ENCODE measurements around the gene HAUS8.

Gene HAUS8

DNA sequence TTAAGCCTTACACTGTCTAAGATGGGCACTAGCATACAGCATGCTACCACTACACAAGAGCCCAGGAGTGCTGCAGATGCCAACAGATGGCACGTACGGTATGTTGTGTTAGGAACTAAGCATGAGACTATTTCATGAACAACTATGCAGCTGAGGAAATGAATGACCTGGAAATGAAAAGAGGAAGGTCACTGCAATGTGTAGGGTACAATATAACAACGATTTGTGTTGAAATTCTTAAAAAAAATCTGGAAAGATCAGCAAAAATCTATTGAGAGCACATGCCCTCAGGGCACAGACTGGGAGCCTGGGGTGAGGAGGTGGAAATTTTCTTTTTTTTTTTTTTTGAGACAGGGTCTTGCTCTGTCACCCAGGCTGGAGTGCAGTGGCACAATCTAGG lies 14.4 kb downstream of the HAUS8 start:
- TF ChIP-seq TAF1 (IDR thresholded peaks at IDR 0.05; ENCODE audit: borderline replicate concordance, insufficient read depth, low read length) (no peak), SIN3A (IDR thresholded peaks at IDR 0.05; ENCODE audit: borderline replicate concordance, insufficient read depth, low read length) (no peak), POLR2AphosphoS5 (IDR thresholded peaks at IDR 0.05; ENCODE audit: low read depth, low read length) (no peak), FOXP2 (optimal IDR thresholded peaks at IDR 0.05; ENCODE audit: borderline replicate concordance, extremely low read depth, extremely low read length, insufficient read depth) (no peak)
- TF ChIP-seq, protein P1, sequence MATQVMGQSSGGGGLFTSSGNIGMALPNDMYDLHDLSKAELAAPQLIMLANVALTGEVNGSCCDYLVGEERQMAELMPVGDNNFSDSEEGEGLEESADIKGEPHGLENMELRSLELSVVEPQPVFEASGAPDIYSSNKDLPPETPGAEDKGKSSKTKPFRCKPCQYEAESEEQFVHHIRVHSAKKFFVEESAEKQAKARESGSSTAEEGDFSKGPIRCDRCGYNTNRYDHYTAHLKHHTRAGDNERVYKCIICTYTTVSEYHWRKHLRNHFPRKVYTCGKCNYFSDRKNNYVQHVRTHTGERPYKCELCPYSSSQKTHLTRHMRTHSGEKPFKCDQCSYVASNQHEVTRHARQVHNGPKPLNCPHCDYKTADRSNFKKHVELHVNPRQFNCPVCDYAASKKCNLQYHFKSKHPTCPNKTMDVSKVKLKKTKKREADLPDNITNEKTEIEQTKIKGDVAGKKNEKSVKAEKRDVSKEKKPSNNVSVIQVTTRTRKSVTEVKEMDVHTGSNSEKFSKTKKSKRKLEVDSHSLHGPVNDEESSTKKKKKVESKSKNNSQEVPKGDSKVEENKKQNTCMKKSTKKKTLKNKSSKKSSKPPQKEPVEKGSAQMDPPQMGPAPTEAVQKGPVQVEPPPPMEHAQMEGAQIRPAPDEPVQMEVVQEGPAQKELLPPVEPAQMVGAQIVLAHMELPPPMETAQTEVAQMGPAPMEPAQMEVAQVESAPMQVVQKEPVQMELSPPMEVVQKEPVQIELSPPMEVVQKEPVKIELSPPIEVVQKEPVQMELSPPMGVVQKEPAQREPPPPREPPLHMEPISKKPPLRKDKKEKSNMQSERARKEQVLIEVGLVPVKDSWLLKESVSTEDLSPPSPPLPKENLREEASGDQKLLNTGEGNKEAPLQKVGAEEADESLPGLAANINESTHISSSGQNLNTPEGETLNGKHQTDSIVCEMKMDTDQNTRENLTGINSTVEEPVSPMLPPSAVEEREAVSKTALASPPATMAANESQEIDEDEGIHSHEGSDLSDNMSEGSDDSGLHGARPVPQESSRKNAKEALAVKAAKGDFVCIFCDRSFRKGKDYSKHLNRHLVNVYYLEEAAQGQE (IDR thresholded peaks at IDR 0.05; ENCODE audit: insufficient read depth in 1 of 2, low read depth in 2 of 2, low read length in 2 of 2) = no peak

DNA sequence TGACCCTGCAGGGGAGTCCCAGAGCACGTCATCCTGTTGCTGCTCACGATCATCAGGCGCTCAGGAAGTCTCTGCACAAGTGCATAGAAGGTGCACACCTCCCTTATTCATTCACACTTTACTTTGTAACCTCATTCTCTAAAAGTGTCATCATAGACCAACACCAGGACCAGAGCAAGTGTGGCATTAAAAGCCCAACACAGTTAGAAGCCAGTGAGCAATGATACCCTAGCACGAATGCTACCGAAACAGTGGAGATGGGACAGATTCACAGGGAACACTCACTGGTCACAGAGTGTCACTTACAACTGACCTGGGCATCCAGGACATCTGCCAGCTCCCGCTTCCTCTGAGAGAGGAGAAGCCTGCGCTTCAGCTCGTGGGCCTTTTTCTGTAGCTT lies 17.0 kb downstream of the HAUS8 start:
- TF ChIP-seq SIN3A (IDR thresholded peaks at IDR 0.05; ENCODE audit: borderline replicate concordance, insufficient read depth, low read length) (no peak), TAF1 (IDR thresholded peaks at IDR 0.05; ENCODE audit: borderline replicate concordance, insufficient read depth, low read length) (no peak), FOXP2 (optimal IDR thresholded peaks at IDR 0.05; ENCODE audit: borderline replicate concordance, extremely low read depth, extremely low read length, insufficient read depth) (no peak), POLR2AphosphoS5 (IDR thresholded peaks at IDR 0.05; ENCODE audit: low read depth, low read length) (no peak)
- TF ChIP-seq, protein P1 (IDR thresholded peaks at IDR 0.05; ENCODE audit: insufficient read depth in 1 of 2, low read depth in 2 of 2, low read length in 2 of 2) = no peak

DNA sequence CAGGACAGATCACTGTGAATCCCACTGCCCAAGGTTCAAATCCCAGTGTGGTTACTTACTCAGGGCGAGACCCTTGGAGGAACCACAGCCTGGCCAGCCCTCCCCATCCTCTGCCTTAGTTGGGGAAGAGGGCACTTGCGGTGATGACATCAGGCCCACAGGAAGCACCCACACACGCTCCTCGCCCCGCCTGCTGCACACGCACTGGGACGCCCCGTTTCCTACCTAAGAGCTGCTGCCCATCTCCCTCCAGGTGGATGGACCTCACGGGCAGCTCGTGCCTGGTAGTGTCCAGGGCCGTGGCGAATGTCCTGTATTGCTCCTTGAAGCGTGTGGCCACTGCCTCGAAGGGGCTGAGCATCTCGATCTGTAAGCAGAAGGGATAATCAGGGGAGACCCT lies 19.6 kb downstream of the HAUS8 start:
- TF ChIP-seq FOXP2 (optimal IDR thresholded peaks at IDR 0.05; ENCODE audit: borderline replicate concordance, extremely low read depth, extremely low read length, insufficient read depth) (no peak), POLR2AphosphoS5 (IDR thresholded peaks at IDR 0.05; ENCODE audit: low read depth, low read length) (no peak), SIN3A (IDR thresholded peaks at IDR 0.05; ENCODE audit: borderline replicate concordance, insufficient read depth, low read length) (no peak), TAF1 (IDR thresholded peaks at IDR 0.05; ENCODE audit: borderline replicate concordance, insufficient read depth, low read length) (no peak)
- TF ChIP-seq, protein P1 (IDR thresholded peaks at IDR 0.05; ENCODE audit: insufficient read depth in 1 of 2, low read depth in 2 of 2, low read length in 2 of 2) = no peak

DNA sequence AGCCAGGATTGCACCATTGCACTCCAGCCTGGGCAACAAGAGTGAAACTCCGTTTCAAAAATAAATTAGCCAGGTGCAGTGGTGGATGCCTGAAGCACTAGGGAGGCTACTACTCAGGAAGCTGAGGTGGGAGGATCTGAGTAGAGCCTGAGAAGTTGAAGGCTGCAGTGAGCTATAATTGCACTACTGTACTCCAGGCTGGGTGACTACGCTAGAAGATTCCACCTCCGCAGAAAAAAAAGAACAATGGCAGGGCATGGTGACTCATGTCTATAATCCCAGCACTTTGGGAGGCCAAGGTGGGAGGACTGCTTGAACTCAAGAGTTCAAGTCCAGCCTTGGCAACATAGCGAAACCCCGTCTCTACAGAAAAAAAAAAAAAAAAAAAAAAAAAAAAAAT lies 20.5 kb downstream of the HAUS8 start:
- no peak for TF ChIP-seq SIN3A (IDR thresholded peaks at IDR 0.05; ENCODE audit: borderline replicate concordance, insufficient read depth, low read length)
- TF ChIP-seq, protein P1 (IDR thresholded peaks at IDR 0.05; ENCODE audit: insufficient read depth in 1 of 2, low read depth in 2 of 2, low read length in 2 of 2) = no peak
- no peak for TF ChIP-seq POLR2AphosphoS5 (IDR thresholded peaks at IDR 0.05; ENCODE audit: low read depth, low read length)
- no peak for TF ChIP-seq FOXP2 (optimal IDR thresholded peaks at IDR 0.05; ENCODE audit: borderline replicate concordance, extremely low read depth, extremely low read length, insufficient read depth)
- no peak for TF ChIP-seq TAF1 (IDR thresholded peaks at IDR 0.05; ENCODE audit: borderline replicate concordance, insufficient read depth, low read length)

DNA sequence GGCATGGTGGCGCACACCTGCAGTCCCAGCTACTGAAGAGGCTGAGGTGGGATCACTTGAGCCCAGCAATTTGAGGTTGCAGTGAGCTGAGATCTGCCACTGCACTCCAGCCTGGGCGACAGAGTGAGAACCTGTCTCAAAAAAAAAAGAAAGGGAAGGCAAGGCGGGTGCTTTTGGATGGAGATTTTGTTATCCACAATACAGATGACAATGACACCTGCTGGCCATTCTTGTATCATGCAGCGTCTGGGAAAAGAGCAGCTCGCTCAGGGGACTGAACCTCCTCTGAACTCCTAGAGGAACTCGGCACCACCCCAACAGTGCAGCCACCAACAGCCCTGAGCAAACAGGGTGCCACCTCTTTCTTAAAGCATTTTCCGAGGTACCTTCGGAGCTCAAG lies 22.8 kb downstream of the HAUS8 start:
- TF ChIP-seq FOXP2 (optimal IDR thresholded peaks at IDR 0.05; ENCODE audit: borderline replicate concordance, extremely low read depth, extremely low read length, insufficient read depth) = no peak
- TF ChIP-seq, protein P1 (IDR thresholded peaks at IDR 0.05; ENCODE audit: insufficient read depth in 1 of 2, low read depth in 2 of 2, low read length in 2 of 2) = no peak
- no peak for TF ChIP-seq POLR2AphosphoS5 (IDR thresholded peaks at IDR 0.05; ENCODE audit: low read depth, low read length)
- TF ChIP-seq SIN3A (IDR thresholded peaks at IDR 0.05; ENCODE audit: borderline replicate concordance, insufficient read depth, low read length) = no peak
- TF ChIP-seq TAF1 (IDR thresholded peaks at IDR 0.05; ENCODE audit: borderline replicate concordance, insufficient read depth, low read length) = no peak
